ENCODE data around the gene SMARCA2.

SMARCA2 gene

GRCh38 chr9:2125906-2126305, 110.8 kb downstream of the SMARCA2 start:
- H3K27ac ChIP-seq (ENCODE audit: low read length): no peak overlapping the region
- H4K20me1 ChIP-seq (ENCODE audit: insufficient read depth, low read length): peaks cover 7% of the 10 kb centered on the region; the same call in 1 of the 2 replicates
- H3K4me1 ChIP-seq (ENCODE audit: low read length): 0 out of 2 replicates have a peak, but pooled peaks cover 4% of the 10 kb centered on the region
- no peak overlapping the region for H3K4me2 ChIP-seq (ENCODE audit: low read depth, low read length)
- H3K27me3 ChIP-seq (replicated peaks; ENCODE audit: insufficient read depth, low read length): no peaks in the 10 kb centered on the region
- H3K36me3 ChIP-seq (replicated peaks; ENCODE audit: insufficient read depth, low read length): 0 out of 2 replicates have a peak, but pooled peaks cover 14% of the 10 kb centered on the region
- TF ChIP-seq EZH2phosphoT487 (IDR thresholded peaks at IDR 0.05; ENCODE audit: low read length): no peak
- TF ChIP-seq EZH2 (optimal IDR thresholded peaks at IDR 0.05; ENCODE audit: low read depth, low read length): no peak
- TF ChIP-seq CTCF (IDR thresholded peaks at IDR 0.05; ENCODE audit: low read length): no peak
- H3K4me3 ChIP-seq (ENCODE audit: low read length): no peak overlapping the region
- H3K79me2 ChIP-seq (ENCODE audit: low read length): peaks cover 29% of the 10 kb centered on the region
- H3K9ac ChIP-seq (ENCODE audit: low read length): no peak overlapping the region
- H3K9me2 ChIP-seq (replicated peaks; ENCODE audit: insufficient read depth, low read length): no peaks in the 10 kb centered on the region
- H3K9me3 ChIP-seq (replicated peaks; ENCODE audit: insufficient read depth, low read length): no peaks in the 10 kb centered on the region
- DNase-seq: peak; percentile 36
- no peaks in the 10 kb centered on the region for H3F3A ChIP-seq (ENCODE audit: insufficient read depth, low read length)
- H2AFZ ChIP-seq (ENCODE audit: low read length): no peak overlapping the region

DNA sequence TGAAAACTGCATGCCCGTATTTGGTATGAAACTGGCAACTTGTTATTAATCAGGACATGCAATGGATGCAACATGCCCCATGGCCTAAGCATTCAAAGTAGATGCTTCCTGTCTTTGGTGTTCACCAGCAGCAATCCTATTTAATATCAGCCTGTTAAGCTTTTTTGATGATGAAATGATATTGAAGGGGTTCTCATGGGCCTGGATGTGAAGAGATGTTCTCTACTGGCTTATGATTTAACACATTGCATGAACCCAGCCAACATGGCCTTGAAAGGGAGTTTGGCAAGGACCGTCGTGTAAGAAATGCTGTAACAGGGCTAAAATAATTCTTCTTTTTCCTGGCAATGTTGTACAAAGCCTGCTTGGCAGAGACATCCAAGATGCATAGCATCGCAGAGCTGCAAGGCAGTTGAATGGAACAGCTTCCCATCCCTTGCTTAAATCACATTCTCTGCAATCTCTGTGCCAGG, 111.2 kb downstream of the SMARCA2 start:
- Histone ChIP-seq H3K4me2 (ENCODE audit: low read depth, low read length) (no peak overlapping the region), H3F3A (ENCODE audit: insufficient read depth, low read length) (no peaks in the 10 kb centered on the region), H3K9me2 (replicated peaks; ENCODE audit: insufficient read depth, low read length) (no peaks in the 10 kb centered on the region), H3K9me3 (replicated peaks; ENCODE audit: insufficient read depth, low read length) (no peaks in the 10 kb centered on the region), H3K79me2 (ENCODE audit: low read length) (peaks cover 32% of the 10 kb centered on the region), H3K36me3 (replicated peaks; ENCODE audit: insufficient read depth, low read length) (0 out of 2 replicates have a peak, but pooled peaks cover 14% of the 10 kb centered on the region), H2AFZ (ENCODE audit: low read length) (no peak overlapping the region), H4K20me1 (ENCODE audit: insufficient read depth, low read length) (peaks cover 7% of the 10 kb centered on the region; the same call in 1 of the 2 replicates), H3K4me3 (ENCODE audit: low read length) (no peak overlapping the region), H3K9ac (ENCODE audit: low read length) (no peak overlapping the region), H3K27me3 (replicated peaks; ENCODE audit: insufficient read depth, low read length) (no peaks in the 10 kb centered on the region), H3K27ac (ENCODE audit: low read length) (no peak overlapping the region), H3K4me1 (ENCODE audit: low read length) (0 out of 2 replicates have a peak, but pooled peaks cover 4% of the 10 kb centered on the region)
- no peak for DNase-seq
- no peak for TF ChIP-seq CTCF (IDR thresholded peaks at IDR 0.05; ENCODE audit: low read length)
- TF ChIP-seq EZH2phosphoT487 (IDR thresholded peaks at IDR 0.05; ENCODE audit: low read length): no peak
- TF ChIP-seq EZH2 (optimal IDR thresholded peaks at IDR 0.05; ENCODE audit: low read depth, low read length): no peak

GRCh38 chr9:2127486-2127885, 112.3 kb downstream of the SMARCA2 start:
- no peak for DNase-seq
- TF ChIP-seq EZH2 (optimal IDR thresholded peaks at IDR 0.05; ENCODE audit: low read depth, low read length) (no peak), EZH2phosphoT487 (IDR thresholded peaks at IDR 0.05; ENCODE audit: low read length) (no peak), CTCF (IDR thresholded peaks at IDR 0.05; ENCODE audit: low read length) (no peak)
- Histone ChIP-seq H3K27me3 (replicated peaks; ENCODE audit: insufficient read depth, low read length) (no peaks in the 10 kb centered on the region), H2AFZ (ENCODE audit: low read length) (no peak overlapping the region), H3K79me2 (ENCODE audit: low read length) (peaks cover 32% of the 10 kb centered on the region), H3K9ac (ENCODE audit: low read length) (no peak overlapping the region), H3K9me3 (replicated peaks; ENCODE audit: insufficient read depth, low read length) (no peaks in the 10 kb centered on the region), H4K20me1 (ENCODE audit: insufficient read depth, low read length) (peaks cover 7% of the 10 kb centered on the region; the same call in 1 of the 2 replicates), H3K27ac (ENCODE audit: low read length) (no peak overlapping the region), H3K4me3 (ENCODE audit: low read length) (no peak overlapping the region), H3F3A (ENCODE audit: insufficient read depth, low read length) (no peaks in the 10 kb centered on the region), H3K4me2 (ENCODE audit: low read depth, low read length) (no peak overlapping the region), H3K9me2 (replicated peaks; ENCODE audit: insufficient read depth, low read length) (no peaks in the 10 kb centered on the region), H3K36me3 (replicated peaks; ENCODE audit: insufficient read depth, low read length) (0 out of 2 replicates have a peak, but pooled peaks cover 12% of the 10 kb centered on the region), H3K4me1 (ENCODE audit: low read length) (0 out of 2 replicates have a peak, but pooled peaks cover 4% of the 10 kb centered on the region)

Measured in MM.1S (cell line).